Loucy (cell line): ENCODE results near the gene ZFAND3.

Experiments
- H2AFZ ChIP-seq: fragments of 200-600 bp; sonication (generic); 2 replicates; pipeline ENCODE4 v1.6.0; 2016; ENCODE audit warnings: antibody characterized with exemption, mild to moderate bottlenecking, low read length, moderate library complexity
- H3F3A ChIP-seq: fragments of 200-600 bp; 2 replicates; pipeline ENCODE4 v1.6.0; 2016; ENCODE audit warnings: antibody characterized with exemption, low read depth, mild to moderate bottlenecking
- H3K27me3 ChIP-seq: fragments of 200-600 bp; sonication (generic); 2 replicates; pipeline ENCODE4 v1.6.1; 2014; ENCODE audit warnings: low read length, mild to moderate bottlenecking; ENCODE audit not compliant: insufficient read depth, poor library complexity, severe bottlenecking
- H3K36me3 ChIP-seq: fragments of 200-600 bp; sonication (generic); 2 replicates; pipeline ENCODE4 v1.6.1; 2016; ENCODE audit warnings: low read length; ENCODE audit not compliant: insufficient read depth
- H3K4me1 ChIP-seq: fragments of 200-600 bp; sonication (generic); 2 replicates; pipeline ENCODE4 v1.5.1; 2014; ENCODE audit warnings: low read length, mild to moderate bottlenecking; ENCODE audit not compliant: insufficient read depth, poor library complexity, severe bottlenecking
- H3K4me2 ChIP-seq: fragments of 200-600 bp; sonication (generic); 2 replicates; pipeline ENCODE4 v1.6.0; 2014; ENCODE audit warnings: antibody characterized with exemption, low read length, low read depth, mild to moderate bottlenecking; ENCODE audit not compliant: poor library complexity, severe bottlenecking
- H3K4me3 ChIP-seq: fragments of 200-600 bp; sonication (generic); 2 replicates; pipeline ENCODE4 v1.5.1; 2014; ENCODE audit warnings: low read length, mild to moderate bottlenecking, mixed read lengths; ENCODE audit not compliant: poor library complexity, severe bottlenecking
- H3K79me2 ChIP-seq: fragments of 200-600 bp; sonication (generic); 2 replicates; pipeline ENCODE4 v1.6.1; 2014; ENCODE audit warnings: low read length; ENCODE audit not compliant: insufficient read depth
- H3K9ac ChIP-seq: fragments of 200-600 bp; sonication (generic); 2 replicates; pipeline ENCODE4 v1.6.0; 2014; ENCODE audit warnings: mild to moderate bottlenecking, low read depth, low read length, moderate library complexity; ENCODE audit not compliant: poor library complexity, severe bottlenecking
- H3K9me2 ChIP-seq: fragments of 200-600 bp; sonication (generic); replicated peaks from 2 replicates; pipeline ENCODE4 v1.6.1; 2016; ENCODE audit warnings: low read depth, low read length, mixed read lengths
- H3K9me3 ChIP-seq: fragments of 200-600 bp; sonication (generic); 2 replicates; pipeline ENCODE4 v1.6.1; 2014; ENCODE audit warnings: mild to moderate bottlenecking, antibody characterized with exemption, low read length, low read depth; ENCODE audit not compliant: insufficient read depth
- H4K20me1 ChIP-seq: fragments of 200-600 bp; sonication (generic); 2 replicates; pipeline ENCODE4 v1.6.0; 2014; ENCODE audit warnings: antibody characterized with exemption, low read length, mild to moderate bottlenecking; ENCODE audit not compliant: insufficient read depth, poor library complexity, severe bottlenecking
- EZH2phosphoT487 ChIP-seq: fragments of 200-600 bp; IDR thresholded peaks from 2 replicates; pipeline ENCODE4 v1.6.1; 2018; ENCODE audit warnings: antibody characterized with exemption, mild to moderate bottlenecking, moderate library complexity, borderline replicate concordance
- TF ChIP-seq, protein P1 (sequence below): fragments of 200-600 bp; sonication (generic); conservative IDR thresholded peaks from 2 replicates; pipeline ENCODE4 v1.5.1; 2014; ENCODE audit warnings: mild to moderate bottlenecking, antibody characterized with exemption, low read length

ZFAND3 gene

DNA sequence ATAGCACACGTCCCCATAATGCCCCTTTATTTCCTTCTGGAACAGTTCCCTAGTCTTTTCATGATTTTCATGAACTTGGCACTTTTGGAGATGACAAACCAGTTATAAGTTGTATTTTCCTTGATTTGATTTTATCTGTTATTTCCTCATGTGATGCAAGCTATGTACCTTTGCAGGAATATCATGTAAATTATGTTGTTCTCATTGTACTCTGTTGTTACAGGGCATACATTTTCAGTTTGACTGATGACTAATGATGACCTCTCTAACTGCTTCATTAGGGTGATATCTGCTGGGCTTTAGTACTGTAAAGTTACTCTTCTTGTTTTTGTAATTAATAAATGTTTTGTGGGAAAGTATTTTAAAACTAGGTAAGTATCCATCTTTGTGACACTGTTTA, 147.3 kb downstream of the ZFAND3 start:
- Histone ChIP-seq H3K9me2 (no peaks in the 10 kb centered on the region), H3K4me3 (no peak overlapping the region), H2AFZ (no peak overlapping the region), H3K4me1 (peaks cover 38% of the 10 kb centered on the region), H3F3A (peaks cover 2% of the 10 kb centered on the region; the same call in 1 of the 2 replicates), H3K79me2 (peaks cover 70% of the 10 kb centered on the region), H3K4me2 (no peak overlapping the region), H3K27me3 (no peaks in the 10 kb centered on the region), H4K20me1 (peaks cover 19% of the 10 kb centered on the region), H3K9me3 (no peaks in the 10 kb centered on the region; the same call in 1 of the 2 replicates), H3K9ac (no peak overlapping the region), H3K36me3 (no peaks in the 10 kb centered on the region)
- TF ChIP-seq, protein P1, sequence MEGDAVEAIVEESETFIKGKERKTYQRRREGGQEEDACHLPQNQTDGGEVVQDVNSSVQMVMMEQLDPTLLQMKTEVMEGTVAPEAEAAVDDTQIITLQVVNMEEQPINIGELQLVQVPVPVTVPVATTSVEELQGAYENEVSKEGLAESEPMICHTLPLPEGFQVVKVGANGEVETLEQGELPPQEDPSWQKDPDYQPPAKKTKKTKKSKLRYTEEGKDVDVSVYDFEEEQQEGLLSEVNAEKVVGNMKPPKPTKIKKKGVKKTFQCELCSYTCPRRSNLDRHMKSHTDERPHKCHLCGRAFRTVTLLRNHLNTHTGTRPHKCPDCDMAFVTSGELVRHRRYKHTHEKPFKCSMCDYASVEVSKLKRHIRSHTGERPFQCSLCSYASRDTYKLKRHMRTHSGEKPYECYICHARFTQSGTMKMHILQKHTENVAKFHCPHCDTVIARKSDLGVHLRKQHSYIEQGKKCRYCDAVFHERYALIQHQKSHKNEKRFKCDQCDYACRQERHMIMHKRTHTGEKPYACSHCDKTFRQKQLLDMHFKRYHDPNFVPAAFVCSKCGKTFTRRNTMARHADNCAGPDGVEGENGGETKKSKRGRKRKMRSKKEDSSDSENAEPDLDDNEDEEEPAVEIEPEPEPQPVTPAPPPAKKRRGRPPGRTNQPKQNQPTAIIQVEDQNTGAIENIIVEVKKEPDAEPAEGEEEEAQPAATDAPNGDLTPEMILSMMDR = no peak
- TF ChIP-seq EZH2phosphoT487 = no peak

DNA sequence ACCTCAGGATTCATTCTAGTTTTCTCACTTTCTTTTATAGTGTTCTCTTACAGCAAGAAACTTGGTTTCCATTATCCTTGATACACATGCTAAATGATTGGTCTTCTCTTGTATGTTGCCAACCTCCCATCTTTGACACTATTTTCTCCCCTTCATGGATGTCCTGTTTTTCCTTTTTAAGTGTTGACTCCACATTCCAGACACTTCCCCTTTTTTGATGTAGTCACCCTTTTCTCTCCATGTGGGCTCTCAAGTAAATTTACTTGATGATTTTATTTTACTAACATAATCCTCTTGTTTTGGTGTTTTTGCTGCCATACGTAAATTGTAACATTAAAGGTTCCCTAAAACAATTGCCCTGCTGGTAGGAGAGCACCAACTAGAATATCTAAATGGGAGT, 148.1 kb downstream of the ZFAND3 start:
- Histone ChIP-seq H3K9me2 (no peaks in the 10 kb centered on the region), H3K36me3 (no peaks in the 10 kb centered on the region), H3K4me2 (no peak overlapping the region), H3K79me2 (peaks cover 75% of the 10 kb centered on the region), H3K4me1 (peaks cover 37% of the 10 kb centered on the region), H3K9me3 (no peaks in the 10 kb centered on the region; the same call in 1 of the 2 replicates), H3K9ac (no peak overlapping the region), H4K20me1 (peaks cover 19% of the 10 kb centered on the region), H3K4me3 (no peak overlapping the region), H2AFZ (no peak overlapping the region), H3F3A (peaks cover 6% of the 10 kb centered on the region), H3K27me3 (no peaks in the 10 kb centered on the region)
- TF ChIP-seq, protein P1 = no peak
- TF ChIP-seq EZH2phosphoT487 = no peak

DNA sequence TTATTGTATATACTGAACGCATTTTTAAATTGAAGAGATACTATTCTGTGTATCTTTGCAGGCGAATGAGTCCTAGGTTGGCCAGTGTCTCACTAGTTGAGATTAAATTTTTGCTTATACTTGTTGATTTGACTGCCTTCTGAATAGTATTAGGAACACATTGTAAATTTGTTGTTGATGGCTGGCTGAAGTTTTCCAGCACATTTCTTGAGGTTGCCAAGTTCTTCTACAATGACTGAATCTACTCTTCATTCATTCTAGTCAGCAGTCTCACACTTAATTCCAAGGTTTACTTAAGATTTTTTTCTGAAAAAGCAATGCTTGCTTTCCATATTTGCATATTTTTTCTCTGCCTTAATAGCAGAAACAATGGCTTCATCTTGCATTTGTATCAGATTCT, 151.7 kb downstream of the ZFAND3 start:
- Histone ChIP-seq H3K79me2 (peaks cover 91% of the 10 kb centered on the region), H4K20me1 (no peaks in the 10 kb centered on the region), H3K9me2 (no peaks in the 10 kb centered on the region), H3K9ac (peak overlapping the region; percentile 5), H3K27me3 (no peaks in the 10 kb centered on the region), H3K4me3 (peak overlapping the region; percentile 37), H3K9me3 (peaks cover 18% of the 10 kb centered on the region), H3F3A (peaks cover 6% of the 10 kb centered on the region), H3K36me3 (peaks cover 8% of the 10 kb centered on the region), H3K4me2 (peak overlapping the region; percentile 72), H2AFZ (no peak overlapping the region), H3K4me1 (peaks cover 36% of the 10 kb centered on the region)
- no peak for TF ChIP-seq EZH2phosphoT487

DNA sequence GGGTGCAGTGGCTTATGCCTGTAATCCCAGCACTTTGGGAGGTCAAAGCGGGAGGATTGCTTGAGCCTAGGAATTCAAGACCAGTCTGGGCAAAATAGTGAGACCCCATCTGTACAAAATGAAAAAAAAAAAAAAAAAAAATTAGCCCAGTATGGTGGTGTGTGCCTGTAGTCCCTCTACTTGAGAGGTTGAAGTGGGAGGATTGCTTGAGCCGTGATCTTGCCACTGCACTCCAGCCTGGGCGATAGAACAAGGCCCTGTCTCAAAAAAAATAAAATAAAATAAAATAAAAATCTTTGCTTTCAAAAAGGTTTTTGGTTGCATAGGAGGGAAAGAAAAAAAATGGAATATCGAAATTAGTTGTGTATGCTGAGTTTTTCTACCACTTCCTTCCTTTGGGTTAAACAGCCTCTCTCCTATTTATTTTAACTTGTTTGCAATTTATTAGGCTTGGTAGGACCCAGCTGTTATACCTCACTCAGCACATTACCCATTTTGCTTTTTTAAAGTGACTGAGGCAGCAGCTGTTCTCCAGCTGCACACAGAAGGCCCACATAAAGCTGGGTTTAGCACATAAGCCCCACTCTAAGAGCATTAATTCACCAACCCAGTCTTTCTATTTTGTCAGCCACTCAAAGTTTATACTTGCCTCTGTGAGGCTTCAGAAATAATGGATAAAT, 152.3 kb downstream of the ZFAND3 start:
- H2AFZ ChIP-seq = no peak overlapping the region
- H3K36me3 ChIP-seq = peaks cover 12% of the 10 kb centered on the region
- peaks cover 91% of the 10 kb centered on the region for H3K79me2 ChIP-seq
- peaks cover 6% of the 10 kb centered on the region for H3F3A ChIP-seq
- H3K9ac ChIP-seq = peak overlapping the region; percentile 33
- no peaks in the 10 kb centered on the region for H3K27me3 ChIP-seq
- H3K9me3 ChIP-seq = peaks cover 18% of the 10 kb centered on the region
- H3K4me3 ChIP-seq = peak overlapping the region; percentile 37
- peak overlapping the region; percentile 72 for H3K4me2 ChIP-seq
- no peaks in the 10 kb centered on the region for H4K20me1 ChIP-seq
- no peaks in the 10 kb centered on the region for H3K9me2 ChIP-seq
- peaks cover 36% of the 10 kb centered on the region for H3K4me1 ChIP-seq
- no peak for TF ChIP-seq EZH2phosphoT487
- TF ChIP-seq, protein P1 = no peak
